ENCODE results near the gene SESN3.

SESN3 gene

DNA sequence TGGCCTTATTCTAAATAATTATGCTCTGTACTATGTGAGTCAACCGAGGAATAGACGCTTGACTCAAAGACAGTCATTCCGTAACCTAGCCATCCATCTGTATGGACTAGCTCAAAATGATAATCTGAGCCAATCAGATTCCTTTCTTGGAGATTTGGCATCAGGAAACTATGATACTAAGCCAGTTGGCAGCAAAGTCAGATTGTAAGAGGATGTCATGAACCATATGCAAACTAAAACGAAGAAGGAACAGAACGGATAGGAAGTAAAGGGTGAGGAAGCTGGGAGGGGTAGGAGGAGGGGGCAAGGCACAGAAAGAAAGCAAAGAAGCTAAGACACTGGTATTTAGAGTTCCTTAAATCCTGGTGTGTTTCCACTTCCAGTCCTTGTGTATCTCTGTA is 10.7 kb upstream of the SESN3 start:
- no peak for DNase-seq
- Histone ChIP-seq H3K36me3 (ENCODE audit: insufficient read depth, low read length) (no peaks in the 10 kb centered on the region), H2AFZ (ENCODE audit: low read depth, low read length) (no peak overlapping the region)

DNA sequence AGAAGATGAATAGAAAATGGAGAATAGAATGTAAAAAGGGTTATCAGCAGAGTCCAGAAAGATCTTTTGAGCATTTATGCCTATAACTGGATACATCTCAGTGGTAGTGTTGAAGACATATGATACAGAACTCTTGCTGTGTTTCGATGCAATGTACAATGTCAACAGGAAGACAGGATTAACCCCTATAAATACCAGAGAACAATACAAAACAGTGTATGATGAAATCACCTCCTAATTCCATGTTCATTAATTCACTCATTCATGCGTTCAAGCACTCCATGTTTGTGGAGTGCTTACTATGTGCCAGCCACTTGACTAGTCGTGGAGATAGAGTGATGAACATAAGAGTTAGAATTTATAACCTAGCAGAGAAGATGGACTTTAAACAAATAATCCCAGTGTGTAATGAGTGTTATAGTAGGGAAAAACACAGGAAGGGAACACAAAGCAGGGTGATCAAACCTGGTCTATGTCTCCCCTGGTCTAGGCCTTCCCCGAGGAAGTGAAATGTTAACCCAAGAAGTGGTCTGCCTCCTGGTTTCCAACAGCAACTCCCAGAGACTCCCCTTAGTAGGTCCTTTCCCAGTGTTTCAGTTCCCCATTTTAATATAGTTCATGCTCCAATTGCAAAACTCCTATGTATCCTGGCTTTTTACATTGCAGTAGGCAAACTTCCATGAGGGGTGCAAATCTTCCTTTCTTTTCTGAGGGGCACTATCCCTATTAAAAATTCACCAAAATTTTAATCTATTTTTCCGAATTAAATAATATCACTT is 9.1 kb upstream of the SESN3 start:
- H3K27me3 ChIP-seq (ENCODE audit: insufficient read depth, low read length, poor library complexity) = no peaks in the 10 kb centered on the region
- H3K9me3 ChIP-seq (ENCODE audit: insufficient read depth, low read length, severe bottlenecking) = no peaks in the 10 kb centered on the region
- no peak overlapping the region for H3K4me2 ChIP-seq (ENCODE audit: insufficient read depth, low read length)
- ATAC-seq (ENCODE audit: insufficient read depth, low read depth) (no peak), DNase-seq (no peak)
- no peak overlapping the region for H2AFZ ChIP-seq (ENCODE audit: low read depth, low read length)
- H4K20me1 ChIP-seq (ENCODE audit: insufficient read depth, low read length) = no peaks in the 10 kb centered on the region
- no peaks in the 10 kb centered on the region for H3K36me3 ChIP-seq (ENCODE audit: insufficient read depth, low read length)
- H3K4me1 ChIP-seq (ENCODE audit: insufficient read depth, low read length) = no peaks in the 10 kb centered on the region
- no peaks in the 10 kb centered on the region for H3K79me2 ChIP-seq (ENCODE audit: insufficient read depth, low read length)
- no peak overlapping the region for H3K9ac ChIP-seq (ENCODE audit: low read depth, low read length)
- TF ChIP-seq EZH2 (IDR thresholded peaks at IDR 0.05; ENCODE audit: borderline replicate concordance, low read depth, low read length, severe bottlenecking) = no peak
- TF ChIP-seq, protein P1, sequence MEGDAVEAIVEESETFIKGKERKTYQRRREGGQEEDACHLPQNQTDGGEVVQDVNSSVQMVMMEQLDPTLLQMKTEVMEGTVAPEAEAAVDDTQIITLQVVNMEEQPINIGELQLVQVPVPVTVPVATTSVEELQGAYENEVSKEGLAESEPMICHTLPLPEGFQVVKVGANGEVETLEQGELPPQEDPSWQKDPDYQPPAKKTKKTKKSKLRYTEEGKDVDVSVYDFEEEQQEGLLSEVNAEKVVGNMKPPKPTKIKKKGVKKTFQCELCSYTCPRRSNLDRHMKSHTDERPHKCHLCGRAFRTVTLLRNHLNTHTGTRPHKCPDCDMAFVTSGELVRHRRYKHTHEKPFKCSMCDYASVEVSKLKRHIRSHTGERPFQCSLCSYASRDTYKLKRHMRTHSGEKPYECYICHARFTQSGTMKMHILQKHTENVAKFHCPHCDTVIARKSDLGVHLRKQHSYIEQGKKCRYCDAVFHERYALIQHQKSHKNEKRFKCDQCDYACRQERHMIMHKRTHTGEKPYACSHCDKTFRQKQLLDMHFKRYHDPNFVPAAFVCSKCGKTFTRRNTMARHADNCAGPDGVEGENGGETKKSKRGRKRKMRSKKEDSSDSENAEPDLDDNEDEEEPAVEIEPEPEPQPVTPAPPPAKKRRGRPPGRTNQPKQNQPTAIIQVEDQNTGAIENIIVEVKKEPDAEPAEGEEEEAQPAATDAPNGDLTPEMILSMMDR (IDR thresholded peaks at IDR 0.05; ENCODE audit: borderline replicate concordance, extremely low read depth, low read length, poor library complexity, severe bottlenecking) = no peak
- H3K4me3 ChIP-seq (ENCODE audit: low read depth in 1 of 2, low read length in 2 of 2) = no peak overlapping the region
- no peak overlapping the region for H3K27ac ChIP-seq (ENCODE audit: low read length)

More for the DNA sequence above, 10.7 kb upstream of the SESN3 start:
- no peaks in the 10 kb centered on the region for H3K27me3 ChIP-seq (ENCODE audit: insufficient read depth, low read length, poor library complexity)
- no peaks in the 10 kb centered on the region for H3K9me3 ChIP-seq (ENCODE audit: insufficient read depth, low read length, severe bottlenecking)
- H3K9ac ChIP-seq (ENCODE audit: low read depth, low read length) = no peak overlapping the region
- no peaks in the 10 kb centered on the region for H3K4me1 ChIP-seq (ENCODE audit: insufficient read depth, low read length)
- no peak overlapping the region for H3K4me3 ChIP-seq (ENCODE audit: low read depth in 1 of 2, low read length in 2 of 2)
- H3K4me2 ChIP-seq (ENCODE audit: insufficient read depth, low read length) = no peak overlapping the region
- no peak for ATAC-seq (ENCODE audit: insufficient read depth, low read depth)
- no peaks in the 10 kb centered on the region for H4K20me1 ChIP-seq (ENCODE audit: insufficient read depth, low read length)
- H3K27ac ChIP-seq (ENCODE audit: low read length) = no peak overlapping the region
- TF ChIP-seq, protein P1 (IDR thresholded peaks at IDR 0.05; ENCODE audit: borderline replicate concordance, extremely low read depth, low read length, poor library complexity, severe bottlenecking) = no peak
- no peak for TF ChIP-seq EZH2 (IDR thresholded peaks at IDR 0.05; ENCODE audit: borderline replicate concordance, low read depth, low read length, severe bottlenecking)
- no peaks in the 10 kb centered on the region for H3K79me2 ChIP-seq (ENCODE audit: insufficient read depth, low read length)

DNA sequence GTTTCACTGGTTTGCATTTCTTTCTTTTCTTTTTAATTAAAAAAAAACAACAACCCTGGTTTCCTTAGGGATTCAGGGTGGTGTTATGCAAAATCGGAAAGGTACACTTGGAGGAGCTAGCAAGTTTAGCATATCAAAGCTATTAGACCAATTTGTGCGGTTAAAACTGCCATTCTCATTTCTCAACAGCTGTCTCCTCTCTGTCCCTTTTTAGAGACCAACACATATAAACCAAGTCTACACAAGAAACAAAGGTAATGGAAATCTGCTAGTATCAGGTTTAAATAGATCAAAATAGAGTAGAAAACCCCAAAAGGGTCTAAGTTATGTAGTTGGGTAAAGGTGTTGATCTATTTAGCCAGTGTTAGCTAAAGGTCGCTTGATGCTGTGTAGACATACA is 1.7 kb upstream of the SESN3 start:
- peak overlapping the region; percentile 70; the same call in 1 of the 2 replicates for H3K4me2 ChIP-seq (ENCODE audit: insufficient read depth, low read length)
- peaks cover 60% of the 10 kb centered on the region for H3K27me3 ChIP-seq (ENCODE audit: insufficient read depth, low read length, poor library complexity)
- no peaks in the 10 kb centered on the region for H3K36me3 ChIP-seq (ENCODE audit: insufficient read depth, low read length)
- no peaks in the 10 kb centered on the region for H3K9me3 ChIP-seq (ENCODE audit: insufficient read depth, low read length, severe bottlenecking)
- TF ChIP-seq EZH2 (IDR thresholded peaks at IDR 0.05; ENCODE audit: borderline replicate concordance, low read depth, low read length, severe bottlenecking) = no peak
- TF ChIP-seq, protein P1 (IDR thresholded peaks at IDR 0.05; ENCODE audit: borderline replicate concordance, extremely low read depth, low read length, poor library complexity, severe bottlenecking) = no peak
- H3K9ac ChIP-seq (ENCODE audit: low read depth, low read length) = no peak overlapping the region
- no peak overlapping the region for H3K4me3 ChIP-seq (ENCODE audit: low read depth in 1 of 2, low read length in 2 of 2)
- ATAC-seq (ENCODE audit: insufficient read depth, low read depth) (no peak), DNase-seq (no peak)
- H3K79me2 ChIP-seq (ENCODE audit: insufficient read depth, low read length) = no peaks in the 10 kb centered on the region
- no peak overlapping the region for H2AFZ ChIP-seq (ENCODE audit: low read depth, low read length)
- H4K20me1 ChIP-seq (ENCODE audit: insufficient read depth, low read length) = no peaks in the 10 kb centered on the region
- H3K4me1 ChIP-seq (ENCODE audit: insufficient read depth, low read length) = peaks cover 22% of the 10 kb centered on the region
- H3K27ac ChIP-seq (ENCODE audit: low read length) = no peak overlapping the region
